NCI-H1436 (cell line): ENCODE results near the gene RAB32.
"Not testable (repeated sequence)": the region's sequence is repeated elsewhere in the genome, so short reads cannot be mapped to it uniquely, and the experiment has no call there.

Source experiments
- DNase-seq: peaks from one replicate; lab custom pipeline; 2025; lab: John Stamatoyannopoulos, UW

Gene RAB32

DNA sequence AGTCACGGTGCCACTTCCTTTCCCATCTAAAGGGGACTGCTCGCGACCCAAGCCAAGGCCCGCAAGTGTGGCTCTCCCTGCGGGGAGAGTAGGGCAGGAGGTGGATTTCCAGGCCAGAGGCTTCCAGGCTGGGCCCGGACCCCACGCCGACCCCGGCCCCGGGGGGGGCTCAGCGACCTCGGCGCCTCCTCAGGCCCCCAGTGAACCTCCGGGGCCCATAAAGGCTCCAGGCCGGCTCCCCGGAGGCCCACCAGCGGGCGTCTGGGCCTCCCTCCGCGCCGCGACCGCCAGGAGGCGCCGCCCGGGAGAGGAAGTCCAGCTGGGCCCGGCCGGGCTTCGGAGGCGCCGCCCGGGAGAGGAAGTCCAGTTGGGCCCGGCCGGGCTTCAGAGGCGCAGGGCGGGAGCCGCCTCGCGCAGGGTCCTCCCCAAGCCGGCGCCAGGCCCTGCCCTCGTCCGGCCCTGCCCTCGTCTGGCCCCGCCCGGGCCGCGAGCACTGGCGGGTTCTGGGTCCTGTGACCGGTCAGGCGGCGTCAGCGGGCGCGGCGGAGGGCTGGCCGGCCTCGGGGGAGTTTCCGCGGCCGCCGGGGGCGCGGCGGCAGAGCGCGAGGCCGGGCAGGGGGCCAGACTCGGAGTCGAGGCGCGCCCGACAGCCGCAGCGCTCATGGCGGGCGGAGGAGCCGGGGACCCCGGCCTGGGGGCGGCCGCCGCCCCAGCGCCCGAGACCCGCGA is at the start of gene RAB32:
Gene RAB32 (plus strand): TSS at position 623 of the 729 bp plus-strand sequence. CDS start 39 bp downstream, at position 662.
- no peak for DNase-seq

- DNase-seq = no peak
Observed at GRCh38 chr6:146498309-146498708, 45.3 kb upstream of the RAB32 start.

DNA sequence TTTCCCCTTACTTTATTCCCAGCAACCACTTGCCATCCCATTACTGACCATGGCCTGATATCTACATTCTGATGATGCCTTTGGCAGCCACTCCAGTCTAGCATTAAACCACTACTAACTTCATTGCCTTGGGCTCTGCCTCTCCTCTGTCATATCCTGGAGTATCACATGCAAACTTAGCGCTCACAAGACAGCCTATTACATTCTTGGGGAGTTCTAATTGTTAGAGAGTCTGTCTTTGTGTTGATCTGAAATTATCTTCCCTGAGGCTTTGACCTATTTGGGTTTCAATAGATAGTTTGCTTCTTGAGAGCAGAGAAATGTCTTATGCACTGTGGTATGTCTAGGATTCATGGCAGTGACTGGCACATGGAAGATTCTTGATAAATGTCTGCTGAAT is 40.5 kb upstream of the RAB32 start:
- no peak for DNase-seq

DNA sequence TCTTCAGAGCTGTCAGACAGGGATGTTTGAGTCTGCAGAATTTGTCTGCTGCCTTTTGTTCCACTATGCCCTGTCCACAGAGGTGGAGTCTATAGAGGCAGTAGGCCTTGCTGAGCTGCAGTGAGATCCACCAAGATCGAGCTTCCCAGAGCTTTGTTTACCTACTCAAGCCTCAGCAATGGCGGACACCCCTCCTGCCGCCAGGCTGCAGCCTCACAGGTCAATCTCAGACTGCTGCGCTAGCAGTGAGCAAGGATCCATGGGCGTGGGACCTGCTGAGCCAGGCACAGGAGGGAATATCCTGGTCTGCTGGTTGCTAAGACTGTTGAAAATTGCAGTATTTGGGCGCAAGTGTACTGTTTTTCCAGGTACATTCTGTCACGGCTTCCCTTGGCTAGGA is 28.4 kb upstream of the RAB32 start:
- DNase-seq = no peak

DNA sequence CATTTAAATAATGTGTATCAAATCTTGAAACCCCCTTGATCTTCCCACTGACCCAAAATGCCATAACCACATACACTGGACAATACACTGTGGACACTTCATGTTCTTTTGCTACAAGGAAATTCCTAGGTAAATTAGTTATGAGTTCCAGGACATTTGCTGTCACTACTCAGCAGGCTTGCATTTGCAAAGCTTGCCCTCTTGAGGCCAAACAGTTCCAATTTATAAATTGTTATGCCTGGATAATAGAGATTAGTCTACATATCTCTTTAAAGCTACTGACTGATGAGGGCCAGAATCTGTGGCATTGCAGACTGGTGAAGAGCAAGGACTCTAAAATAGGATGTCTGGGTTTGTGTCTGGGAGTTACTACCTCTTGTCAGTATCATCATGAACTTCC is 17.4 kb upstream of the RAB32 start:
- no peak for DNase-seq

DNA sequence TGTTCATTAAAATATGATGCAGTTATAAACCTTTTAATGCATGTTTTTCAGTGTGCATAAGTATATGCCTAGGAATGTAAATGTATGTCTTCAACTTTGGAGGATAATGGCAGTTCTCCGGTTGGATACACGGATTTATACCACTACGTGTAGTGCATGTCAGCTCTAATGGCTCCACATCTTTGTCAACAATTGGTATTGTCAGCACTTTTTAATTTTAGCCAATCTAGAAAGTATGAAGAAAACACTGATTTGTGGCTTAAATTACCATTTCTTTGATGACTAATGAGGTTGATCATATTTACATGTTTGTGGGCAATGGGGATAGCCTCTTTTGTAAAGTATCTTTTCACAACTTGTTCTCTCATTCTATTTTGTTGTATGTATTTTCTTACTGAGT is 10.9 kb upstream of the RAB32 start:
- DNase-seq = no peak

DNA sequence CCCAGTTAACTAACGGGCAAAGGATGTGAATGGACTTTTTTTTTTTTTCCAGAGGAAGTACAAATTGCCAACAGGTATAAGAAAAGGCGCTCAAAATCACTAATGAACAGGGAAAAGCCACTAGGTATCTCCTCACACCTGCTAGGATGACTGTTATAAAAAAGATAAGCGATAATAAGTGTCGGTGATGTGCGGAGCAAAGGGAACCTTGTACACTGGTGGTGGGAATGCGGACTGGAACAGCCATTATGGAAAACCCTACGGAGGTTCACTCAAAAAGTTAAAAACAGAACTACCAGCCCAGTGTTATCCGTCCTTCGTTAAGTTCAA is 787 bp upstream of the RAB32 start:
- no peak for DNase-seq

DNA sequence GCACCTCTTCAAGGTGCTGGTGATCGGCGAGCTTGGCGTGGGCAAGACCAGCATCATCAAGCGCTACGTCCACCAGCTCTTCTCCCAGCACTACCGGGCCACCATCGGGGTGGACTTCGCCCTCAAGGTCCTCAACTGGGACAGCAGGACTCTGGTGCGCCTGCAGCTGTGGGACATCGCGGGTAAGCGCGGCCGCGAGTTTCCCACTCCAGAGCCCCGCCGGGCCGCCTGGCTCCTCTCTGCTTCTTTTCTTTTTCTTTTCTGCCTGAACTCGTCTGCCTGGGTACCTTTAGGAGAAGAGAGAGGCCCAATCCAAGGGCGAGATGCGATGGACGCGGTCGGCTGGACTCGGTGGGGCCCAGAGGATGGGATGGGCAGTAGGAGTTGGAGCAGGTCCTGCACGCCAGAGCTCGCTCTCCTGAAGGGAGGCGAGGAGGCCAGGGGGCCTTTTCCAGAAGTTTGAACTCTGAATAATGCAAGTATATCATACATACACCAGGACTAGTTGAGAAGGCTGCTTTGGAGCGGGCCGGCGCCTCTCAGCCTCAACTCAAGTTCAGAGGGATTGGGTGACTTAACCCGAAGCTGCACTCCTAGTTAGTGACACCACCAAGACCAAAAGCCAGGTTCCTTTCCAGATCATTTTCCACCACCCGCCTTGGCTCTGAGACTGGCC is 445 bp downstream of the RAB32 start:
- no peak for DNase-seq

DNA sequence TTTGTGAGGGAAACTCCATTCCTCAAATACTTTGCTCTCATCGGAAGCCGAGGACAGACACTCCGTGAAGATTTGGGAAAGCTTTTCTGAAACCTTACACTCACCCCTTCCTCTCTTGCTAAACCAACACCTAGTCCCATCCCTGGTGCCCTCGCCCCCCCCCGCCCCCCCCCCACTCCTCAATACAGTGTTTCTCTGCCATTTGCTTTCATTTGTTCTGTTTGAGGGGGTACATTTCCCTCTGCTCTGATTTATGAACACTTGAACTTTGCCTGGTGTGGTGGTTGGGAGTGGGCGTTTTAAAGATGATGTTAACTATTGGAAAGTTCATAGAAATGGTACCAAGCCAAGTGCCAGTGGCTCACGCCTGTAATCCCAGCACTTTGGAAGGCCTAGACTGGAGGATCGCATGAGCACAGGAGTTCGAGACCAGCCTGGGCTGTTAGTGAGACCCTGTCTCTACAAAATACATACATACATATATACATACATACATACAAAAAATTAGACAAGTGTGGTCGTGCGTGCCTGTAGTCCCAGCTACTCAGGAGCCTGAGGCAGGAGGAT is 1.1 kb downstream of the RAB32 start:
- no peak for DNase-seq

DNA sequence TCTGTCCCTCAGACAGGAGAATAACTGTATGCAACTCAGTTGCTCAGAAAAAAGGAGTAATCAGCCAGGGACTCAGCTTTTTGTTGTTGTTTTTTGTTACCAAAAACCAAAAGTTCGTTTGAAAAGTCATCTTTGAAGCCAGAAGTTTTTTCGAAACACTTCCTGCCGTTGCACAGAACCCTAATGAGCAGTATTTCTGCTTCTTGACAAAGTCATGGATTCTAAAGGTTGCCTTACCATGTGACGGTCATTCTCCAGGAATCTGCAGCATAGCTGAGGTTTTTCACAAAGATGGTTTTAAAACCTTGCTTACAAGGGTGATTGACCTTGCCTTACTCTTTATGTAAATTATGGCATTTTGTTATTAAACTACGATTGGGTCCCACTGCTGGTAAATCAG is 1.9 kb downstream of the RAB32 start:
- no peak for DNase-seq

- no peak for DNase-seq
Observed at GRCh38 chr6:146546443-146547043, 2.9 kb downstream of the RAB32 start.

- DNase-seq = no peak
Observed at GRCh38 chr6:146547889-146548288, 4.3 kb downstream of the RAB32 start.

DNA sequence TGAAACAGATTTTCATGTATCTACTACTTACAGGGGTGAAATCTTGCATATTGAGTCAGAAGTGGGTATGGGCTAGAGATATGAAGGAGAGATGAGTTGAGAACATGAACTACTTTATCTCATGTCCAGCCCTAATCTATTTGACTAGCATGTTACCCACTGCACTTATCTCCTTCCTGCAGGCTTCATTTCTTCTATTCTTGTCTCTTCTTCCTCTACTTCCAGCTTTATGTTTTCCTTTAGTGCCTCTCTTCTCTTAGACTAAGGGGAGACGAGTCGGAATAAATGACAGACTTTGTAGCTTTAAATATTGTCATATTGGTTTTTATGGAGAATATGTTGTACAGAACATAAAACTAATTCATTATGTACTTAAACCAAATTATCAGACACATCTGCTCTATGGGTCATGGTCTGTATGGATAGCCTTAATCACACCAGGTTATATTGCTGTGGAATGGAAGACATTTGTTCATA is 5.3 kb downstream of the RAB32 start:
- DNase-seq = no peak

- DNase-seq = no peak
Observed at GRCh38 chr6:146550911-146551310, 7.3 kb downstream of the RAB32 start.

GRCh38 chr6:146551545-146551944 is 7.9 kb downstream of the RAB32 start:
- no peak for DNase-seq

GRCh38 chr6:146553377-146554135 is 9.9 kb downstream of the RAB32 start:
- DNase-seq = no peak

GRCh38 chr6:146560607-146561006 is 17.0 kb downstream of the RAB32 start:
- DNase-seq = no peak

DNA sequence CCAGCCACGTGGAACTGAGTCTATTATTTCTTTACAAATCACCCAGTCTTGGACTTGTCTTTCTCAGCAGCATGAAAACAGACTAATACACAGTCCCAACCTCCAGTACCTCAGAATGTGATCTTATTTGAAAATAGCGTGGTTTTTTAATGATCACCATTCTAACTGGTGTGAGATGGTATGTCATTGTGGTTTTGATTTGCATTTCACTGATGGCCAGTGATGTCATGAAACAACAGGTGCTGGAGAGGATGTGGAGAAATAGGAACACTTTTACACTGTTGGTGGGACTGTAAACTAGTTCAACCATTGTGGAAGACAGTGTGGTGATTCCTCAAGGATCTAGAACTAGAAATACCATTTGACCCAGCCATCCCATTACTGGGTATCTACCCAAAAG is 23.0 kb downstream of the RAB32 start:
- not testable (repeated sequence) for DNase-seq

- DNase-seq = not testable (repeated sequence)
Observed at GRCh38 chr6:146568619-146569018, 25.0 kb downstream of the RAB32 start.

DNA sequence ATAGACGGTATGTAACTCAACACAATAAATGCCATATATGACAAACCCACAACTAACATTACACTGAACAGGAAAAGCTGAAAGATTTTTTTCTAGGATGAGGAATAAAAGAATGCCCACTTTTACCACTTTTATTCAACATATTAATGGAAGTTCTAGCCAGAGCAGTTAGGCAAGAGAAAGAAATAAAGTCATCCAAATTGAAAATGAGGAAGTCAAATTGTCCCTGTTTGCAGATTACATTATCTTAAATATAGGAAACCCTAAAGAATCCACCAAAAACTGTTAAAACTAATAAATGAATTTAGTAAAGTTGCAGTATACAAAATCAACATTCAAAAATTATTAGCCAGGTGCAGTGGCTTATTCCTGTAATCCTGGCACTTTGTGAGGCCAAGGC is 30.6 kb downstream of the RAB32 start:
- DNase-seq = no peak

DNA sequence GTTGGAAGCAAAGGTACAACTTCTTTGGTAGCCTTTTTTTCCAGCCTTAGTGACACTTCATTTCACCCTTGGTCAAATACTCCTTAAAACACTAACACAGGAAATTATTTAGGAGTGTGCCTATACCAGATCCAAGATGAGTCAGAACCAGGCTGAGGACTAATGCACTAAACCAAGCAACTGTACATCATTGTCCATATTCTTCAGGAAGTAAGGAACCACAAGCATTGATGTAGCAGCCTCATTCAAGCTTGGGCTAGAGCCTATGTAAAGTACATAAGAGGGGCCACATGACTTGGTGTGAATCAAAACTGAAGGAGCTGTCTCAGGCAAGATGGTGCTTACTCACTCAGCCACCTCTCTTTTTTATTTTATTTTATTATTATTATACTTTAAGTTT is 34.4 kb downstream of the RAB32 start:
- DNase-seq = no peak

DNA sequence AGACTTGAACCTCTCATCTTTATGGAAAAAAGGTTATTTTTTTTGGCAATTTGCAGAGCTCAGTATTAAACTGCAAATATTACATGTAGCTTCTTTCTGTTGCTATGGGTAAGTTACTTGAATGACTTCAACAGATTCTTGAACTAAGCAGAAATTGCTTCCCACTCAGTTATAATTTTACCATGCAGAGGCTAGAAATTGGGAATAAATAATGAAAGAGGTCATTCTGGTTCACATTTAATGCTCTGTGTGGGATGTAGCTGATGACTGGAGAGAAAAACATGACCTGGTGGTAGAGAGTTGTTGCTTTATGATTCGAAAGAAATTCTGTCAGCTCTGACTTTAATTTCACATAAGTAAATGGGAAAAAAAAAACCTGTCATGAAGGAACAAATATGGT is 38.3 kb downstream of the RAB32 start:
- DNase-seq = no peak
